HG02798 (cell line): ENCODE data around the gene GADD45B.
"Not testable (repeated sequence)": the region's sequence is repeated elsewhere in the genome, so short reads cannot be mapped to it uniquely, and the experiment has no call there.

ENCODE experiments used
- ATAC-seq: cut with Tn5 transposase; IDR thresholded peaks from one replicate; pipeline ENCODE4 v1.9.1; 2021; ENCODE audit warnings: mild to moderate bottlenecking; ENCODE audit not compliant: unreplicated experiment, poor library complexity

Gene GADD45B

DNA sequence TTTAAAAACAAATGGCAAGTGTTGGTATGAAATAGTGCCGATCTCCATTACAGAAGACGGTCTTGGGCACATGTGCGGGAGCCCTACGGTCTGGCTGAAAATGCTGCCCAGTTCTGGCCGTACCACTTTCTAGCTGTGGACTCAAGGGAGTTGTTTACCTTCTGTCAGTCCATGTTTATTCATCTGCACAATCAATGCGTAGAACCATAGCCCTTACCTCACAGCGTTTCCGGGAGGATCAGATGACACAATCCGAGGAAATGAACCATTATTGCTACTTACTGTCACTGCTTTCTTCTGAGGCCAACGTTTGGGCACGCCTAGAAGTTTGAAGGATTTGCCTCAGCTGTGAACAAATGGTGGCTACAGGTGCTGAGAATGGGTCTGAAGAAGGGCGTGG, 31.2 kb downstream of the GADD45B start:
- no peak for ATAC-seq

DNA sequence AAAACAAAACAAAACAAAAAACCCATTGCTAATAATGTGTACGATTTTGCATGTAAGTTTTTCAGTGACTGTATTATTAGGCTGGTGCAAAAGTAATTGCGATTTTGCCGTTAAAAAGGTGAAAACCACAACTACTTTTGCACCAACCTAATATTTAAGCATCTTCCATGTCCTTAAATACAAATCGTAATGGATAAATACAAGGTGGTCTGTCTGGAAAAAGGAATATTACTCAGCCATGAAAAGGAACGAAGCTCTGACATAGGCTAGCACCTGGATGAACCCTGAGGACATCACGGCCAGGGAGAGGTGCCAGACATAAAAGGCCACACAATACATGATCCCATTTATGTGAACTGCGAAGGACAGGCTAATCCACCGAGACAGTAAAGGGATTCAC, 33.2 kb downstream of the GADD45B start:
- ATAC-seq, result no peak

DNA sequence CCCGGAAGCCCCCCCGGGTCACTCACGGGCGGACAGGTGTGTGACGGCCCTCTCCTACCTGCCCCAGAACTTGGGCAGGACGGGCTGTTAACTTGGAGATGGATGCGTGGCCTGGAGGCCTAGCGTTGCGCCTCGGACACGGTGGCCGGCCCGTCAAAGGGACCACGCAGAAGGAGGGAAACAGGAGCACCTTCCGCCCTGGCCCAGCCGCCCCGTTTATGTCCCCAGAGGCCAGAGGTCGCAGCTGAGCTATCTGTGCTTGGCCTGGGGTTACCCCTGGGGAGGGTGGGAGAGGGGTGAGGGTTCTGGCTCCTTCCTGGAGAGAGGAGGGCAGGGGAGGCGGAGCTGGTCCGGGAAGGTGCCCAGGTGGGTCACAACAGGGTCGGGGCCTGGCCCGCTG, 35.6 kb downstream of the GADD45B start:
- no peak for ATAC-seq

DNA sequence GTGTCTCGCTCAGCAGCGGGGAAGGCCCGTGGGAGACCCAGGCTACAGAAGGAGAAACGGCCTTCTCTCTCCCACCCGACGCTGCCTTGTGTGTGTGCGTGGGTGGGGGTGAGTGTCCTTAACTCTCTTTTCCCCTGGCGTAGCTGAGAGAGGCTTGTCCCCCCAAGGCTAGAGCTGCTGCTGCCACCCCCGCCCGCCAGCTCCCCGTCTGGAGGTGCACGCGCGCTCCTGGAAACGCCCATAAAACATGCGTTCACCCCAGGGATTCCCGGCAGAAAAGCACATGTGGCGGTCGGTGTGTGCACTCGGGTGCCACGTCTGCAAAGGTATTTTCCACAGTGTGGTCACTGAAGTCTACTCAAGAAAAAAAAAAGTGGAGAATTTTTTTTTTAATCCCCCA, 36.1 kb downstream of the GADD45B start:
- no peak for ATAC-seq

DNA sequence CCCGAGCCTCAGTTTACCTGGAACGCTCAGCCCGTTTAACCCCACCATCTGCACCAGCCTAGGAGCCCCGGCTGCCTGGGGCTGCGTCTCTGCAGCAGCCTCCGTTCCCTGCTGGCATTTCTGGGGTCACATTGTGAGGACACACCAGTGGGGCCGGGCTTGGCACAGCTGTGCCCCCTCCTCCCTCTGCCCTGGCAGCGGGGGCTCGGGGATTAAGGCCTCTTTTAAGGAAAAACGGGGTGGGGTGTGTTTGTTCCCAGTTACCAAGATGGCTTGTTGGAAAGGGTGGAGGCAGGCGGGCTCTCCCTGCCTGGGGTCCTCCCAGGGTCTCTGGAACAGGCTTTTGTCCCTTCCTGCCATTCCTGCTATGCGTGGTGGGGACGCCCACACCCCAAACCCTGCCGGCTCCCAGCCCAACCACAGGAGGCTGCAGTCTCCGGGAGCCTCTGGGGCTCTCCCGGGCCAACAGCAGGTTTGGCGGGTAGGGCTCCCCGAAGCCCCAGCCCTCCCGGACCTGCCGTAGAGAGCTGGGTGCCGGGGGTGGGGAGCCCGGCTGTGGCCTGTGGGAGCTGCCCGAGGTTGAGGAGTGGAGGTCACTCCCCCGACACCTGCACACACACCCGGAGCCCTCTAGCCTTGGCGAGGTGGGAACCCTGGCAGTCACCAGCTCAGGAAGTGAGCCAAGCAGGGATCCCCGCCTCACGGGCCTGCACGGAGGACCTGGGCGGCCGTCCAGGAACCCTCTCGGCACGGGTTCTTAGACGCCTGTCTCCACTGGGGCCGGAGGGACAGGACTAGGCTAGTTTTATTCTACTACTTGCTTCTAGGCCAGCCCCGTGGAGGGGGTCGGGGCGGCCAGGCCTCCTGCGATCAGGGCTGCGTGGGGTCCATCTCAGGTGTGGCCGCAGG, 36.9 kb downstream of the GADD45B start:
- no peak for ATAC-seq

DNA sequence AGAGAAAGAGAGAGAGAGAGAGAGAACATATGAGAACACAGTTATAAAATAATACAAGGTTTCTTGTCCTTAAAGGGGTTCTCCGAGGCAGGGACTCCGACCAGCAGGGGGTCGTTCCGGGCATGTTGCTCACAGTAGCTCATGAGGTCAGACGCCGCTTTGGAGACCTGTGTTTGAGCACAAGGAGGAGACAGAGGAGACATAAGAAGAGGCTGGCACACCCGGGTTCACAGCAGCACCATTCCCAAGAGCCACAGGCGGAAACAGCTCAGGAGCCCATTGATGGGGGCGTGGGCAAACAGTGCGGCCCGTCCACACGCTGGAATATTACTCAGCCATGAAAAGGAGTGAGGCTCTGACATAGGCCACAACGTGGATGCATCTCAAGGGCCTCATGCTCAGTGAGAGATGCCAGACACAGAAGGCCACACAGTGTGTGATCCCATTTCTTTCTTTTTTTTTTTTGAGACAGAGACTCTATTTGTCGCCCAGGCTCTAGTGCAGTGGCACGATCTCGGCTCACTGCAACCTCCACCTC, 39.1 kb downstream of the GADD45B start:
- no peak for ATAC-seq

DNA sequence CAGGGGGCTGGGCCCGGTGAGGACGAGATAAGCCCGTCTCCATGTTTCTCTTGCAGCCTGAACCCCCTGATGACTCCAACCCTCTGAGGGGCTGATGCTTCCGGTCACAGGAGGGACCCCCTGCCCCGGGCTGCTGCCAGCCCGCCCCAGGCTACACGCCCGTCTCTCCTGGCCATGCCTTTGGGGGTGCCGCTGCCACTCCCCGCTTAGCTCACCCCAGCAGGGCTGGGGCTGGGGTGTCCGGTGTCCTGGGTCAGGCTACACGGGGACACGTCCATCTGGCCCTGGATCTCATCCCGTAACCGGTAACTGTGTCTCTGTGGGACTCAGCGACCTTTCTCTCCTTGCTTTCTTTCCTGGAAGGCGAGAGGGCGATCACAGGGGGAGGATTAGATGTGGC, 40.8 kb downstream of the GADD45B start:
- ATAC-seq, result no peak

DNA sequence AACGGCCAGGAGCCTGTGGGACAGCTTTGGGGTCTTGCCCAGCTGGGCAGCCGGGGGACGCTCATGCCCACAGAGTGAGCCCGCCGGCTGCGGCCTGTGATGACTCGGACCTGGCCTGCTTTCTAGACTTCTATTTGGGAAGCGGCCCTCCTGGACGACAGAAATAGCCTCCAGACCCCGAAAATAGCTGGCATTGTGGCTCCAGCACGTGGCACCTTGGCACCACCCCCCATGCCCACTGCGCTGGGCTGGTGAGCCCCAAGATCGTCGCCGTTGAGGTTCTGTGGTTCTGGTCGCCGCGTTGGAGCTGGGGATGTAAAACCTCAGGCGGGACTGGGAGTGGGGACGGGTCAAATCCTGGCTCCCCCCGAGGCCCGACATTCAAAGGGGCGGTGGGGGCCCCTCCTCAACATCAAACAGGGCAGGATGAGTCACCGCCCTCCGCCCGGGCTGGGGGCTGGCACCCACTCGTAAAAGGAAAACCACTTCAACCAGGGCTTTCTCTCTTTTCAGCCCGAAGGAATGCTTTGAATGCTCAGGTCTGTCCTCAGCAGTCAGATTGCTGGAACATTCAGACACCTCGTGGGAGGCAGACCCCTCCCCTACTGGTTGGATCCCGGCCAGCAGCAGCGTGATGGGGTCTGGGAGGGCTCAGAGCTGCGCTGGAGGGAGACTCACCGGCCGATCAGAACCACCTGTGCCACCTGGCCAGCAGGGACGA, 42.1 kb downstream of the GADD45B start:
- no peak for ATAC-seq

DNA sequence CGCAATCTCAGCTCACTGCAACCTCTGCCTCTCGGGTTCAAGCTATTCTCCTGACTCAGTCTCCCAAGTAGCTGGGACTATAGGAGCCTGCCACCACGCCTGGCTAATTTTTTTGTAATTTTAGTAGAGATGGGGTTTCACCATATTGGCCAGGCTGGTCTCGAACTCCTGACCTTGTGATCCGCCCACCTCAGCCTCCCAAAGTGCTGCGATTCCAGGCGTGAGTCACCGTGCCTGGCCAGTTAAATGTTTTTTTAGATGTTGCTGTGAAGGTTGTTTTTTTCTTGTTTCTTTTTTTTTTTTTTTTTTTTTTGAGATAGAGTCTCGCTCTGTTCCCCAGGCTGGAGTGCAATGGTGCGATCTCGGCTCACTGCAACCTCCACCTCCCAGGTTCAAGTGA, 42.9 kb downstream of the GADD45B start:
- not testable (repeated sequence) for ATAC-seq

DNA sequence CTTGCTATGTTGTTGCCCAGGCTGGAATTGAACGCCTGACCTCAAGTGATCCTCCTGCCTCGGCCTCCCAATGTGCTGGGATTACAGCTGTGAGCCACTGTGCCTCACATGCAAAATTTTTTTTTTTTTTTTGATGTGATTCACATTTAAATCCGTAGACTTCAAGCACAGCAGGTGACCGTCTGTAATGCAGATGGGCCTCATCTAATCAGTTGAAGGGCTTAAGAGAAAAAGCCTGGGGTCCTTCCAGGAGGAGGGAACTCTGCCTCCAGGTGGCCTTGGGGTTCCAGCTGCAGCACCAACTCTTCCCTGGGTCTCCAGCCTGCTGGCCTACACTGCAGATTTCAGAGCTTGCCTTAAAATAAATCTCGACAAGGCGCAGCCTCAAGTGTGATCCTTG, 43.6 kb downstream of the GADD45B start:
- no peak for ATAC-seq

DNA sequence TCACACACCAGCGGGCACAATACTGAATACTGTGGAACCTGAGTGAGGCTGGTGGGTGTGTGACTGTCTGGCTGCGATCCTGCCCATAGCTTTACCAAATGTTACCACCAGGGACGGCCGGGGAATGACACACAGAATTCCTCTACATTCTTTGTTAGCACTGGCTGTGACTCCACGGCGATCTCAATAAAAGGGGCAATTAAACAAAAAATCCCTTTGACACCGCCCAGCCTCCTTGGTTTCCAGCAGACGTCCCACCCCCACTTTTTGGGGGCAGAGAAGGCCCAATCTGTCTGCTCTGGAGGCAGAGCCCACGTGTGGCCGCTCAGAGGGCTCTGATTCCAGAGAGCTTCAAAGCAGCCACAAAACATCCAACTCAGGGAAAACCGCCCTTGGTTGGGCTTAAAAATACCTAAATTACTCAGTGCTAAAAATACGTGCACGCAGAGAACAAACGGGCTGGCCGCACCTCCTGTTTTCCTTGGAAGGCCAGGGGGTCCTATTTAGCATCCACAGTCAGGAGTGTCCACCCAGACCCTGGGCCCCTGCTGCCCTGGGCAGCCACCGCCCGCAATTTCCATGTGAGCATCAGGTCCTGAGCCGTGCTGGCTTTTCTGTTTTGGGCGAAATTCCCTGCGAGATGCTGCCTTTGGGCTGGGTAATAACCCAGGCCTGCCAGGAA, 47.8 kb downstream of the GADD45B start:
- ATAC-seq, result no peak

DNA sequence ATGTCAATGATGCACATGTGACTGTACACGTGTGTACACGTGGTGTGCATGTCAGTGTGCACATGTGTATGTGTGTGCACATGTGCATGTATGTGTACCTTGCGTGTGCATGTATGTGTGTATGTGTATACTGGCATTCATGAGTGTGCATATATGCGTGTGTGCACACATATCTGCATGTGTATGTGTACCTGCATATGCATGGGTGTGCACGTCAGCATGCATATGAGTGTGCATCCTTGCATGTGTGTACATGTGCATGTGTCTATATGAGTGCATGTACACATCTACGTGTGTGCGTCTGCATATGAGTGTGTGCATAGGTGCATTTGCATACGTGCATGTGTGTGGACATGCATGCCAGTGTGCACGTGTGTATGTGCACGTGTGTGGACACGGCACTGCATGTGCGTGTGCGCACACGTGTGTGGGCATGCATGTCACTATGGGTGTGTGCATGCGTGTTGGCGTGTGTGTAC, 48.5 kb downstream of the GADD45B start:
- no peak for ATAC-seq

DNA sequence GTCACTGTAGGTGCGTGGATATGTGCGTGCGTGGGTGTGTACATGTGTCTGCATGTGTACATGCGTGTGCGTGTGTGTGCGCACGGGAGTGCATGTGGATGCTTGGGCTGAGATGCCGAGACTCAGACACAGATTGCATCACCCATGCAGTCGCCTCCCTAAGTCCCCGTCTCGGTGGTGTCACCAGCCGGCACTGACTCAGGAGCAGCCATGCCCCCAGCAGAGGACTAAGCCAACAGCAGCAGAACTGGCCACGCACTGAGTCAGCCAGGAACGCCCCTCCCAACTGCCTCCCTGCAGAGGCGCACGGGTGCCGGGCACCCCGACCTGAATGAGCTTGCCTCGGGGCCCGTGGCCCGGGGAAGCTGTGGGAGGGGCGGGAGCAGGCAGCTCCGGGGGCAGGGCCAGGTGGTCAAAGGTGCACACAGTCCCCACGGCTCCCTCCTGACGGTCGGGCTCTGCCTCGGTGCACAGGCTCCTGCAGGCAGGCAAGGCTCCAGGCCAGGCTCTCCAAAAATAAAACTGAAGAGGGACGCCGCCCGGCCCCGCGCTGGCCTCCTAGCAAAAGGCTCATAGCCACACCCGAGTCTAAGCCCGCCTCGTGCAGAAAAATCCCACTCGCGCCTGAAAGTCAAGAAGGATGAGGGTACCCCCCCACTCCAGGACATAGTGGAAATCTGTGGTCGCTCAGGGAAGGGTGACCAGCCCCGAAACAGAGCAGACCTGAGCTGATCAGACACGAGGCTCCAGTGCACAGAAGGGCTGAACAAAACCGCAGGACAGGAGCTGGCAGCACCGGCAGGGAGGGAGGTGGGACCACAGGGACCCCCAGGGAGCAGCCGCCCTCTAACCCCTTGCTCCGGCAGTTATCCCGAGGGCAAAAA, 49.2 kb downstream of the GADD45B start:
- ATAC-seq, result no peak

DNA sequence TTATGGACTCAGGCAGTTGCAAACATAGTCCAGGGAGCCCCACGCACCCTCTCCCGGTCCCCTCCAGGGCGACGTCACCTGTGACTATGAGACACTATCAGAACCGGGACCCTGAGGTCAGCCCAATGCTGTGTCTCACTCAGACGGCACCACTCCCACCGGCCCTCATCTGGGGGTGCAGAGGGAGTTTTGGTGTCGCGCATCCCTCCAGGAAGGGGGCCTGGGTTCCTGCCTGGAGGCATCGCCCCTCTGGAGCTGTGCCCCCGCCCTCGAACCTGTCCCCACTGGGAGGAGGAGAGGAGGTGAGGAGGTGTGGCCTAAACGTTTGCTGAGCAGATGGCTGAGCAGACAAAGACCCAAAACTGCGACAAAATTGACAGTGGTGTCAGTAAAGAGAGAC, 51.2 kb downstream of the GADD45B start:
- ATAC-seq, result no peak

DNA sequence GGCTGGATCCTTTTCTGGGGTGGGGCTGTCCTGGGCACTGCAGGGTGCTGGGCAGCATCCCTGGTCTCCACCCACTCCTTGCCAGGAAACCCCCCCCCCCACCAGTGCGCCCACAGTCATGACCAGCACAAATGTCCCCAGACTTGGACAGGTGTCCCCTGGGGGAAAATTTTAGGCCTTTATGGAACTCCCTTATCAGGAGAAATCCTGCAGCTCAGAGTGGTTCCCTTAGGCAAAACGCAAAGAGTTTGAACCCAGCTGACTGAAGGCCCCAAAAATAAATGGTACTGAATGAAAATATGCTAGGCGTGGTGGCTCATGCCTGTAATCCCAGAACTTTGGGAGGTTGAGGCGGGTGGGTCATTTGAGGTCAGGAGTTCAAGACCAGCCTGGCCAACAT, 51.8 kb downstream of the GADD45B start:
- no peak for ATAC-seq
